Neural progenitor cell (in vitro differentiated cells): Measurements from ENCODE around the gene SIRT5.

ENCODE experiments used
- CTCF ChIP-seq: fragments of 200-600 bp; sonication (generic); IDR thresholded peaks from 2 replicates; pipeline ENCODE4 v1.5.1; 2017; ENCODE audit warnings: antibody characterized with exemption, mild to moderate bottlenecking
- EZH2phosphoT487 ChIP-seq: fragments of 200-600 bp; sonication (generic); IDR thresholded peaks from 2 replicates; pipeline ENCODE4 v1.6.1; 2017; ENCODE audit warnings: antibody characterized with exemption

GRCh38 chr6:13661647-13662046 is 87.2 kb downstream of the SIRT5 start:
- TF ChIP-seq EZH2phosphoT487 = no peak
- TF ChIP-seq CTCF = no peak
